ENCODE measurements around the gene SLC9A5.

The SLC9A5 gene

GRCh38 chr16:67280090-67281015, 31.6 kb downstream of the SLC9A5 start:
- in situ Hi-C loops (cut with MboI; ENCODE audit: low sequenced_read_pairs): no loop called here

- in situ Hi-C loops (cut with MboI; ENCODE audit: low sequenced_read_pairs): no loop called here
Measured at GRCh38 chr16:67281536-67282446, 33.0 kb downstream of the SLC9A5 start.

- in situ Hi-C loops (cut with MboI; ENCODE audit: low sequenced_read_pairs): no loop called here
Measured at GRCh38 chr16:67282447-67282805, 33.6 kb downstream of the SLC9A5 start.

- in situ Hi-C loops (cut with MboI; ENCODE audit: low sequenced_read_pairs): no loop called here
Measured at GRCh38 chr16:67283039-67283825, 34.5 kb downstream of the SLC9A5 start.

GRCh38 chr16:67283826-67284555, 35.2 kb downstream of the SLC9A5 start:
- in situ Hi-C loops (cut with MboI; ENCODE audit: low sequenced_read_pairs): no loop called here

- in situ Hi-C loops (cut with MboI; ENCODE audit: low sequenced_read_pairs): no loop called here
Measured at GRCh38 chr16:67284699-67285646, 36.2 kb downstream of the SLC9A5 start.

- in situ Hi-C loops (cut with MboI; ENCODE audit: low sequenced_read_pairs): no loop called here
Measured at GRCh38 chr16:67286441-67287235, 37.9 kb downstream of the SLC9A5 start.

GRCh38 chr16:67287960-67288359, 39.2 kb downstream of the SLC9A5 start:
- in situ Hi-C loops (cut with MboI; ENCODE audit: low sequenced_read_pairs): no loop called here

- in situ Hi-C loops (cut with MboI; ENCODE audit: low sequenced_read_pairs): no loop called here
Measured at GRCh38 chr16:67291461-67291860, 42.7 kb downstream of the SLC9A5 start.

GRCh38 chr16:67294171-67294757, 45.5 kb downstream of the SLC9A5 start:
- in situ Hi-C loops (cut with MboI; ENCODE audit: low sequenced_read_pairs): no loop called here

GRCh38 chr16:67294938-67295361, 46.2 kb downstream of the SLC9A5 start:
- in situ Hi-C loops (cut with MboI; ENCODE audit: low sequenced_read_pairs): no loop called here

GRCh38 chr16:67296420-67296819, 47.6 kb downstream of the SLC9A5 start:
- in situ Hi-C loops (cut with MboI; ENCODE audit: low sequenced_read_pairs): no loop called here

- in situ Hi-C loops (cut with MboI; ENCODE audit: low sequenced_read_pairs): no loop called here
Measured at GRCh38 chr16:67298277-67298676, 49.5 kb downstream of the SLC9A5 start.

GRCh38 chr16:67299269-67299668, 50.5 kb downstream of the SLC9A5 start:
- in situ Hi-C loops (cut with MboI; ENCODE audit: low sequenced_read_pairs): no loop called here

GRCh38 chr16:67301080-67301782, 52.5 kb downstream of the SLC9A5 start:
- in situ Hi-C loops (cut with MboI; ENCODE audit: low sequenced_read_pairs): no loop called here

- in situ Hi-C loops (cut with MboI; ENCODE audit: low sequenced_read_pairs): no loop called here
Measured at GRCh38 chr16:67302076-67302475, 53.3 kb downstream of the SLC9A5 start.

GRCh38 chr16:67302970-67303369, 54.2 kb downstream of the SLC9A5 start:
- in situ Hi-C loops (cut with MboI; ENCODE audit: low sequenced_read_pairs): no loop called here
